ENCODE results near the gene TENM3.

- no peak for TF ChIP-seq CTCF (IDR thresholded peaks at IDR 0.05)
- TF ChIP-seq POLR2A (IDR thresholded peaks at IDR 0.05) = no peak
Observed at GRCh38 chr4:182823576-182823975, 580.4 kb downstream of the TENM3 start.

All from vagina (tissue), 2 donors.